GM23338 (cell line): ENCODE results near the gene ZNF664. TPM values are rescaled to one million over a fixed set of nuclear protein-coding genes. Genes with fewer than 3 reads are reported as not detected.

Experiments
- ATAC-seq: fragments of 200-7000 bp; cut with Tn5 transposase; 3 replicates; pipeline ENCODE4 v1.9.1; 2020
- DNase-seq: peaks from one replicate; pipeline ENCODE4 v3.0.0-alpha.2; 2015; ENCODE audit warnings: low spot score
- H2AFZ ChIP-seq: fragments of 200-600 bp; sonication (generic); 2 replicates; pipeline ENCODE4 v1.8.0; 2016; ENCODE audit warnings: antibody characterized with exemption, mild to moderate bottlenecking, moderate library complexity
- H3F3A ChIP-seq: fragments of 200-600 bp; sonication (generic); replicated peaks from 2 replicates; pipeline ENCODE4 v1.8.0; 2017; ENCODE audit warnings: antibody characterized with exemption, mixed run types, low read depth
- H3K27ac ChIP-seq: fragments of 200-600 bp; sonication (generic); 2 replicates; pipeline ENCODE4 v1.6.1; 2016; ENCODE audit warnings: low read depth
- H3K27me3 ChIP-seq: fragments of 200-600 bp; sonication (generic); 2 replicates; pipeline ENCODE4 v1.8.0; 2016; ENCODE audit warnings: mild to moderate bottlenecking, mixed run types, moderate library complexity; ENCODE audit not compliant: insufficient read depth
- H3K36me3 ChIP-seq: fragments of 200-600 bp; sonication (generic); 2 replicates; pipeline ENCODE4 v1.8.0; 2016; ENCODE audit warnings: mild to moderate bottlenecking; ENCODE audit not compliant: insufficient read depth
- H3K4me1 ChIP-seq: fragments of 200-600 bp; sonication (generic); 2 replicates; pipeline ENCODE4 v1.8.0; 2016; ENCODE audit warnings: mild to moderate bottlenecking, moderate library complexity; ENCODE audit not compliant: insufficient read depth
- H3K4me2 ChIP-seq: fragments of 200-600 bp; sonication (generic); 2 replicates; pipeline ENCODE4 v1.7.1; 2017; ENCODE audit warnings: mixed run types
- H3K4me3 ChIP-seq: fragments of 200-600 bp; sonication (generic); 2 replicates; pipeline ENCODE4 v1.6.1; 2016; ENCODE audit warnings: mixed run types
- H3K79me2 ChIP-seq: fragments of 200-600 bp; sonication (generic); replicated peaks from 2 replicates; pipeline ENCODE4 v1.8.0; 2017; ENCODE audit warnings: mild to moderate bottlenecking; ENCODE audit not compliant: insufficient read depth
- H3K9me2 ChIP-seq: fragments of 200-600 bp; sonication (generic); 2 replicates; pipeline ENCODE4 v1.8.0; 2017; ENCODE audit not compliant: insufficient read depth
- H4K20me1 ChIP-seq: fragments of 200-600 bp; sonication (generic); replicated peaks from 2 replicates; pipeline ENCODE4 v1.8.0; 2017; ENCODE audit warnings: mild to moderate bottlenecking; ENCODE audit not compliant: insufficient read depth
- H3K27ac Mint-ChIP-seq: 2 replicates; pipeline ENCODE4 v1.8.0; 2020; ENCODE audit warnings: inconsistent platforms, mild to moderate bottlenecking, moderate library complexity, mixed read lengths
- H3K27me3 Mint-ChIP-seq: 3 replicates; pipeline ENCODE4 v1.8.0; 2022; ENCODE audit warnings: low read depth, mild to moderate bottlenecking, moderate library complexity, mixed read lengths, inconsistent platforms; ENCODE audit not compliant: insufficient read depth, poor library complexity
- H3K36me3 Mint-ChIP-seq: 3 replicates; pipeline ENCODE4 v1.8.0; 2021; ENCODE audit warnings: low read depth, mild to moderate bottlenecking, inconsistent platforms, moderate library complexity, mixed read lengths
- H3K4me1 Mint-ChIP-seq: 3 replicates; pipeline ENCODE4 v1.8.0; 2020; ENCODE audit warnings: mild to moderate bottlenecking, inconsistent platforms, mixed read lengths
- H3K4me3 Mint-ChIP-seq: 3 replicates; pipeline ENCODE4 v1.8.0; 2021; ENCODE audit warnings: moderate library complexity, mild to moderate bottlenecking, inconsistent platforms, mixed read lengths
- H3K9me3 Mint-ChIP-seq: 3 replicates; pipeline ENCODE4 v1.8.0; 2020; ENCODE audit warnings: moderate library complexity, mild to moderate bottlenecking, inconsistent platforms, mixed read lengths
- CTCF ChIP-seq, 2 experiments: fragments of 200-600 bp in 1 of 2; sonication (generic) in 1 of 2; conservative IDR thresholded peaks; 2 replicates each; pipeline versions ENCODE4 v1.5.1 to v1.6.1; 2016 to 2017; ENCODE audit warnings: antibody characterized with exemption in 2 of 2, low read depth in 2 of 2, mild to moderate bottlenecking in 2 of 2, moderate library complexity in 1 of 2
- EZH2 ChIP-seq: fragments of 200-600 bp; sonication (generic); IDR thresholded peaks from one replicate; pipeline ENCODE4 v1.8.0; 2017; ENCODE audit warnings: antibody characterized with exemption, mild to moderate bottlenecking, low read depth; ENCODE audit not compliant: unreplicated experiment
- EZH2phosphoT487 ChIP-seq: fragments of 200-600 bp; sonication (generic); IDR thresholded peaks from one replicate; pipeline ENCODE4 v1.8.1; 2018; ENCODE audit warnings: antibody characterized with exemption; ENCODE audit not compliant: unreplicated experiment
- polyA plus RNA-seq: library from polyadenylated mRNA; unstranded; fragments of >200 nt; fragmentation: Nextera tagmentation; extraction: Ambion mirVana; gene quantifications from 2 replicates; pipeline ENCODE4 v1.2.1, GENCODE V29; 2016
- total RNA-seq: library from RNA; depleted of rRNA; stranded (reverse); fragments of >200 nt; shearing (Covaris generic); gene quantifications from 2 replicates; pipeline ENCODE4 v1.2.3, GENCODE V29; 2014
- TF ChIP-seq, protein P1 (sequence below): IDR thresholded peaks from 2 replicates; pipeline ENCODE4 v1.6.1; 2016; ENCODE audit warnings: antibody characterized with exemption

Gene ZNF664
- total and polyA plus RNA-seq, 2 experiments from 2014 or later: 8.1 to 35.2 TPM

GRCh38 chr12:123966596-123966995 lies 6.4 kb upstream of the ZNF664 start:
- no peaks in the 10 kb centered on the region for H3K36me3 Mint-ChIP-seq
- no peak overlapping the region for H3K4me3 Mint-ChIP-seq
- DNase-seq (no peak), ATAC-seq (no peak)
- no peaks in the 10 kb centered on the region for H3K9me3 Mint-ChIP-seq
- H3K27me3 Mint-ChIP-seq: peaks cover 97% of the 10 kb centered on the region
- peaks cover 5% of the 10 kb centered on the region; the same call in 1 of the 2 replicates for H3K4me1 ChIP-seq
- H3K36me3 ChIP-seq: no peaks in the 10 kb centered on the region
- no peaks in the 10 kb centered on the region for H3K9me2 ChIP-seq
- H3K4me3 ChIP-seq: no peak overlapping the region
- no peak overlapping the region for H3K27ac Mint-ChIP-seq
- H4K20me1 ChIP-seq: peaks cover 54% of the 10 kb centered on the region
- no peak overlapping the region for H3K27ac ChIP-seq
- peaks cover 100% of the 10 kb centered on the region for H3K27me3 ChIP-seq
- H2AFZ ChIP-seq: no peak overlapping the region
- H3K4me1 Mint-ChIP-seq: peaks cover 3% of the 10 kb centered on the region
- H3K79me2 ChIP-seq: no peaks in the 10 kb centered on the region
- H3K4me2 ChIP-seq: no peak overlapping the region
- H3F3A ChIP-seq: peaks cover 10% of the 10 kb centered on the region
- no peak for TF ChIP-seq EZH2phosphoT487
- TF ChIP-seq EZH2: peak; percentile 30

DNA sequence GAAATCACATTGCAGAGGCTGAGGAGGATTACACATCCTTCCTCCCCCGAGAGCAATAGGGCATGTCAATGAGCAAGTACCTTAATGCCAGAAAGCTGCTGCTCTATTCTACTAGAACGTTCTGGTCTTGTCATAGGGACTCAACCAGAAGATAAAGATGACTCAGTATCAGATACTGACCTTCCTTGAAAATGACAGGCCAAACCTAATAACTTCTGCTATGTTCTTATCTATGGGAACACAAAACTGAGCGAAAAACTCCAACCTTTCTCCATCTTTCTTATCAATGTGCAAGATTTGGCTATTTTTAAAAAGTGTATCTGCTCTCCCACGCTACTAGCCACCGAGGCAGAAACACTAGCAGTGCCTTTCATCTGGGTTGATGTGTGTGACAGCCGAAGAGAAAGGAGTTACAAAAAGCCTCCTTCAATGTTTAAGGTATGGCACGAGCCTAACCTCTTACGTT lies 5.9 kb upstream of the ZNF664 start:
- Histone ChIP-seq H3K4me3 (no peak overlapping the region), H4K20me1 (peaks cover 54% of the 10 kb centered on the region), H2AFZ (no peak overlapping the region), H3K4me1 (peaks cover 5% of the 10 kb centered on the region; the same call in 1 of the 2 replicates), H3K27ac (no peak overlapping the region), H3F3A (peaks cover 10% of the 10 kb centered on the region), H3K79me2 (no peaks in the 10 kb centered on the region), H3K9me2 (no peaks in the 10 kb centered on the region), H3K36me3 (no peaks in the 10 kb centered on the region), H3K27me3 (peaks cover 95% of the 10 kb centered on the region), H3K4me2 (no peak overlapping the region)
- ATAC-seq (no peak), DNase-seq (no peak)
- H3K4me3 Mint-ChIP-seq: no peak overlapping the region
- H3K27me3 Mint-ChIP-seq: peaks cover 93% of the 10 kb centered on the region
- H3K27ac Mint-ChIP-seq: no peak overlapping the region
- TF ChIP-seq CTCF (conservative IDR thresholded peaks at IDR 0.05; ENCODE audit: low read depth in 2 of 2) (no peak), EZH2 (peak; percentile 6)
- H3K4me1 Mint-ChIP-seq: peaks cover 4% of the 10 kb centered on the region
- H3K9me3 Mint-ChIP-seq: no peaks in the 10 kb centered on the region
- H3K36me3 Mint-ChIP-seq: no peaks in the 10 kb centered on the region

GRCh38 chr12:123971449-123971769 lies 1.6 kb upstream of the ZNF664 start:
- H4K20me1 ChIP-seq: peaks cover 57% of the 10 kb centered on the region
- H3K4me1 ChIP-seq: peaks cover 14% of the 10 kb centered on the region
- peaks cover 16% of the 10 kb centered on the region for H3F3A ChIP-seq
- H3K27me3 ChIP-seq: peaks cover 81% of the 10 kb centered on the region
- peaks cover 70% of the 10 kb centered on the region for H3K27me3 Mint-ChIP-seq
- peak overlapping the region; percentile 79; the same call in 1 of the 2 replicates for H3K4me2 ChIP-seq
- H3K79me2 ChIP-seq: no peaks in the 10 kb centered on the region
- no peak overlapping the region for H3K27ac ChIP-seq
- no peak for DNase-seq
- H3K9me2 ChIP-seq: no peaks in the 10 kb centered on the region
- no peaks in the 10 kb centered on the region for H3K9me3 Mint-ChIP-seq
- H3K36me3 ChIP-seq: no peaks in the 10 kb centered on the region
- H3K4me3 Mint-ChIP-seq: peak overlapping the region; percentile 68
- H3K36me3 Mint-ChIP-seq: peaks cover 22% of the 10 kb centered on the region
- H2AFZ ChIP-seq: no peak overlapping the region
- TF ChIP-seq, protein P1, sequence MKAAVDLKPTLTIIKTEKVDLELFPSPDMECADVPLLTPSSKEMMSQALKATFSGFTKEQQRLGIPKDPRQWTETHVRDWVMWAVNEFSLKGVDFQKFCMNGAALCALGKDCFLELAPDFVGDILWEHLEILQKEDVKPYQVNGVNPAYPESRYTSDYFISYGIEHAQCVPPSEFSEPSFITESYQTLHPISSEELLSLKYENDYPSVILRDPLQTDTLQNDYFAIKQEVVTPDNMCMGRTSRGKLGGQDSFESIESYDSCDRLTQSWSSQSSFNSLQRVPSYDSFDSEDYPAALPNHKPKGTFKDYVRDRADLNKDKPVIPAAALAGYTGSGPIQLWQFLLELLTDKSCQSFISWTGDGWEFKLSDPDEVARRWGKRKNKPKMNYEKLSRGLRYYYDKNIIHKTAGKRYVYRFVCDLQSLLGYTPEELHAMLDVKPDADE: no peak
- peaks cover 15% of the 10 kb centered on the region for H3K4me1 Mint-ChIP-seq
- ATAC-seq: no peak
- H3K4me3 ChIP-seq: peak overlapping the region; percentile 17; the same call in 1 of the 2 replicates
- H3K27ac Mint-ChIP-seq: no peak overlapping the region
